ENCODE results near the gene FAM168A.

DNA sequence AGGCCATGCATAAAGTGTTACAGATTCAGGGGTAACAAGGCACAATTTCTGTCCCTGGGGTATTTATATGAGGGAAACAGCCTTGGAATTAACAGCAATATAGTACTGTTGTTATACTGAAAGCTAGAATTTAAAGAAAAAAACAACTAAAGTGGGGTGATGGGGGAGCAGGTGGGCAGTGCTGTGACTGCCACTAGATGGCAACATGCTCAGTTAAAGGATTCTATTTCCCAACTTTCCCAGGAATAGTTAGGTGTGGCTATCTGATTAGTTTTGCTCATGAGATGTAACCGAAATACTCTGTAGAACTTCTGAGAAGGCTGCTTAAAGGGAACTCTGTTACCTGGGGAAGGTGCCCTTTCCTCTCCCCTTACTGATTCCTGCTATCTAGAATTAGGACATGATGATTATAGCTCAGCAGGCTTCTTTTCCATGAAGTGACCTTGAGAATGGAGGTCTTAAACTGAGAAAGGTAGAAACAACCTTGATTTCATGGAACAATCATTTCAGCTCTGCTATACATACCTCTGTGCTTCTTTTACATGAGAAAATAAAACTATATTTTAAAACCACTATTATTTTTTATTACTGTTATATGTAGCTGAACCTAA is 119.1 kb downstream of the FAM168A start:
- no peak for TF ChIP-seq CBFB (CRISPR knock-in tag; IDR thresholded peaks at IDR 0.05; ENCODE audit: low read depth)
- TF ChIP-seq, protein P1, sequence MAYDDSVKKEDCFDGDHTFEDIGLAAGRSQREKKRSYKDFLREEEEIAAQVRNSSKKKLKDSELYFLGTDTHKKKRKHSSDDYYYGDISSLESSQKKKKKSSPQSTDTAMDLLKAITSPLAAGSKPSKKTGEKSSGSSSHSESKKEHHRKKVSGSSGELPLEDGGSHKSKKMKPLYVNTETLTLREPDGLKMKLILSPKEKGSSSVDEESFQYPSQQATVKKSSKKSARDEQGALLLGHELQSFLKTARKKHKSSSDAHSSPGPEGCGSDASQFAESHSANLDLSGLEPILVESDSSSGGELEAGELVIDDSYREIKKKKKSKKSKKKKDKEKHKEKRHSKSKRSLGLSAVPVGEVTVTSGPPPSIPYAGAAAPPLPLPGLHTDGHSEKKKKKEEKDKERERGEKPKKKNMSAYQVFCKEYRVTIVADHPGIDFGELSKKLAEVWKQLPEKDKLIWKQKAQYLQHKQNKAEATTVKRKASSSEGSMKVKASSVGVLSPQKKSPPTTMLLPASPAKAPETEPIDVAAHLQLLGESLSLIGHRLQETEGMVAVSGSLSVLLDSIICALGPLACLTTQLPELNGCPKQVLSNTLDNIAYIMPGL (CRISPR knock-in tag; IDR thresholded peaks at IDR 0.05) = no peak
- peak; percentile 52 for TF ChIP-seq CTCF (IDR thresholded peaks at IDR 0.05)
- no peak for TF ChIP-seq ZNF263 (CRISPR knock-in tag; IDR thresholded peaks at IDR 0.05; ENCODE audit: low read depth)
- no peak for TF ChIP-seq IRF1 (CRISPR knock-in tag; IDR thresholded peaks at IDR 0.05)
- no peak for TF ChIP-seq NR2C2 (CRISPR knock-in tag; IDR thresholded peaks at IDR 0.05)
- TF ChIP-seq, protein P2, sequence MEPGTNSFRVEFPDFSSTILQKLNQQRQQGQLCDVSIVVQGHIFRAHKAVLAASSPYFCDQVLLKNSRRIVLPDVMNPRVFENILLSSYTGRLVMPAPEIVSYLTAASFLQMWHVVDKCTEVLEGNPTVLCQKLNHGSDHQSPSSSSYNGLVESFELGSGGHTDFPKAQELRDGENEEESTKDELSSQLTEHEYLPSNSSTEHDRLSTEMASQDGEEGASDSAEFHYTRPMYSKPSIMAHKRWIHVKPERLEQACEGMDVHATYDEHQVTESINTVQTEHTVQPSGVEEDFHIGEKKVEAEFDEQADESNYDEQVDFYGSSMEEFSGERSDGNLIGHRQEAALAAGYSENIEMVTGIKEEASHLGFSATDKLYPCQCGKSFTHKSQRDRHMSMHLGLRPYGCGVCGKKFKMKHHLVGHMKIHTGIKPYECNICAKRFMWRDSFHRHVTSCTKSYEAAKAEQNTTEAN (CRISPR knock-in tag; IDR thresholded peaks at IDR 0.05) = no peak
- TF ChIP-seq ATF2 (CRISPR knock-in tag; IDR thresholded peaks at IDR 0.05; ENCODE audit: borderline replicate concordance, low read depth) = no peak
